ENCODE data around the gene CILP.
A peak's percentile ranks its signal among the peaks of the same experiment; 100 is the strongest.

Gene CILP

GRCh38 chr15:65223996-65224395 is 12.7 kb upstream of the CILP start:
- no peak for DNase-seq

DNA sequence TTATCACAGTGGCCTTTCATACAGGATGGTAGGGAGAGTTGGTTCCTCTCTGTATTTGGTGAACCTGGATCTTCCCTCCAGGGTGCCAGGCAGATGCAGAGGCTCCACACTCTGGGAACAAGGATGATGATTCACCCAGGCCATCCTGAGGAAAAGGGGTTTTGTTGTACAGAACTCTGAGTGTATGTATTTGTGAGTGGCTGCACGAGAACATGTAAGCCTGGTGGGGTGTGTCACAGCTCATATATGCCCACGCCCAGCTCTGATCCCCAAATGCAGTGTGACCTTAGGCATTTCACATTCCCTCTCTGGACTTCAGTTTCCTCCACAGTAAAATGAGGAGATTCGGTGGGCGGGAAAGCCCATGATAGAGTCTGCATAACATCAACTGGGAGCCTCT is 11.6 kb upstream of the CILP start:
- no peak for DNase-seq

- no peak for DNase-seq
These were observed 10.4 kb upstream of the CILP start for GRCh38 chr15:65221697-65222096.

DNA sequence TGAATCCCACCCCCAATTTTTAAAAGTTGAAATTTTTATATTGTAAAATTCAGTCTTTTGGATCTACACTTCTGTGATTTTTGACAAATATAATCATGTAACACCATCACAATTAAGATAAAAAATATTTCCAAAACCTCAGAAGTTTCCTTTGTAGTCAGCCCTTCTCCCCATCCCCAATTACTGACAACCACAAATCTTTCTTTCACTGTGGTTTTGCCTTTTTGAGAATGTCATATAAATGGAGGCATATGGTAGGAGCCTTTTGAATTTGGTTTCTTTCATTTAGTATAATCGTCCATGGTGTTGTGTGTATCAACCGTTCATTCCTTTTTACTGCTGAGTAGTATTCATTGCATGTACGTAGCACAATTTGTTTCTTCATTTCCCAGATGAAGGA is 7.9 kb upstream of the CILP start:
- no peak for DNase-seq

- no peak for DNase-seq
These were observed 6.5 kb upstream of the CILP start for GRCh38 chr15:65217526-65218482.

- DNase-seq = no peak
These were observed 4.2 kb upstream of the CILP start for GRCh38 chr15:65215496-65215895.

DNA sequence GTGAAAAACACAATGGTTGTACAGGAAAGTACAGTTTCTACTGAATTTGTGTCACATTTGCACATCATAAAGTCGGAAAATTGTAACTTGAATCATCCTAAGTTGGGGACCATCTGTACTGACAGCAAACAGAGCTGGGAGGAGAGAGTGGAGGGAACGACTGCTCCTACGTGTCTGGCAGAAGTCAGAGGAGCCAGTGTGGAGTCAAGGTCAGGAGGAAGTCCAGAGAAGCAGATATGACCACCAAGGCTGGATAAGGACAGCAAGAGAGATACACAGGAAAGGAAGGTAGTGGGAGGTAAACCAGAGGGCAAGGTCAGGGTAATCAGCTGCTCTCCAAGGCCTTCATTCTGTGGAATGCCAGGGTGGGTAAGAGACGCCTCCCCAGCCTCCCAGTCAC is 2.7 kb upstream of the CILP start:
- DNase-seq = no peak

DNA sequence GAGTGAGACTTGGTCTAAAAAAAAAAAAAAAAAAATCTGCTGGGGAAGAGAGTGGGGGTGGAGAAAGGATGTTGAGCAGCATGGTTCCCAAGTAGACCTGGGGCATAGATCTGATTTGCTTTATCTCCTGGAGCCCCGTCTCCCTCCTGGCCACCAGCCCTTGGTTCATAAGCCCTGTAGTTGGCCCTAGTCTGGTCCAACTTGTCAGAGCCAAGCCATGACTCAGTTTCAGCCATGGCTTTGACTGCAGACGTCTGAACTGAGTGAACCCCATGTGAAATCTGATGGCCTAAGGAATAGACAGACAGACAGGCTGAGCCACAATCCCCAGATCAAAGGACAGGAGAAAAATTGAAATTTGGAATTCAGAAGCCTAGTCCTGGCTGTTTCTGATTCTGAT is 2.0 kb upstream of the CILP start:
- no peak for DNase-seq

GRCh38 chr15:65212097-65212496 is 824 bp upstream of the CILP start:
- DNase-seq = peak; percentile 33 to 42

- DNase-seq = no peak
These were observed 259 bp upstream of the CILP start for GRCh38 chr15:65211482-65211982.

GRCh38 chr15:65209701-65210643 is 1.3 kb downstream of the CILP start:
- DNase-seq = no peak

DNA sequence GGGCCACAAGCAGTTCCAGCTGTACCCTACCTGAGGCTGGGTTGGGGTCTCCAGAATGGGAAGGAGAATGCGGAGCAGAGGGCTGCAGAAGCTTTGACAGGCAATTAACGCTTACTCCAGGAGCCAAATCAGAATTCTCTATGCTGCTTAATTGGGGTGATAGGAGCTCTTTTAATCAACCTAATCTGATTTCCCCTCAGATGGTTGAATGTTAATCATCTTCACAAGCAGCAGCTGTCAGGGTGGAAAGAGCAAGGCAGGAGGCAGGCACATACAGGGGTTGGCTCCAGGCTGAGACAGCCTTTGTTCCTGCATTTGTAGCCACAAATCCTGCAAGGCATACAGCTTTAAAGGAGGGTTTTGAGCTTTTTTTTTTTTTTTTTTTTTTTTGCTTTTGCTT is 2.6 kb downstream of the CILP start:
- DNase-seq = no peak

- DNase-seq = no peak
These were observed 3.9 kb downstream of the CILP start for GRCh38 chr15:65207280-65207840.

GRCh38 chr15:65206750-65207149 is 4.5 kb downstream of the CILP start:
- DNase-seq = no peak

GRCh38 chr15:65204931-65205660 is 6.2 kb downstream of the CILP start:
- no peak for DNase-seq

DNA sequence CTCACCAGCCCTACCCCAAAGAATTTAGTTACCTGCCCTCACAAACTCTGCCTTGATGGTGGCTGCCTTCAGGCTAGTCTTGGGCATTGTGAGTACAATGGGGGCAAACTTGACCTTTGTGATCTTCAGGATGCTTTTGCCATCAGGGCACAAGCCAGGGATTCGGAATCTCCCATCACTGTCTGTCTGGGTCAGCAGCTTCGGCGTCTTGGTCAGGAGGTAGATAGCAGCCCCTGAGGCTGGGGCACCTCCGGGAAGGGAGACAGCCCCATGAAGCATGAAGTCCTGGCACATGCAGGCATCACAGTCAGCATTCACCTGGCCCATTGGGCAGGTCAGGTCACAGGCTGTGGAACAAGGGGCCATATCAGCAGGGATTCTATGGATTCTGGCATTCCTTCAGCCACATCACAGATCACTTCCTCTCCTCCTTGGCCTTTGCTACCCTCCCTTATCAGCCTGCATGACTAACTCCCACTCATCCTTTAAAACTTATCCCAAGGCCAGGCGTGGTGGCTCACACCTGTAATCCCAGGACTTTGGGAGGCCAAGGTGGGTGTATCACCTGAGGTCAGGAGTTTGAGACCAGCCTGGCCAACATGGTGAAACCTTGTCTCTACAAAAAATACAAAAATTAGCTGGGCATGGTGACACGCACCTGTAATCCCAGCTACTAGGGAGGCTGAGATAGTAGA is 6.9 kb downstream of the CILP start:
- no peak for DNase-seq

DNA sequence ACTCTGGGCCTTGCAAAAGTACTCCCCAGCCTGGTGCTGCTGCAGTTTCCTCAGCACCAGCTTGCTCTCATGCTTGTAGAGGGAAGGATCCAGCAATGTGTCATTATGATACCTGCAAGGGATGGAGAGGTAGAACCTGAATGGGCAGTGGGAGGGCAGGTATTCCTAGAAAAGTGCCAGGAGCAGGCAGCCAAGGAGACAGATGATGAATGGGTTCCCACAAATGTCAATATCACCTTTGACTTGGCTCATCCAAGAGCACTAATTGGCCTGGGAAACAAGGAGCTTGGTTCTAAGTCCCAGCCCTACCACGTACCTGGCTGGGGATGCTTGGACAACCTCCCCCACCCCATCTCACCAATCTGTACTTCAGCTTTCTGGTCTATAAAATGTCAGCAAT is 9.4 kb downstream of the CILP start:
- DNase-seq = no peak

DNA sequence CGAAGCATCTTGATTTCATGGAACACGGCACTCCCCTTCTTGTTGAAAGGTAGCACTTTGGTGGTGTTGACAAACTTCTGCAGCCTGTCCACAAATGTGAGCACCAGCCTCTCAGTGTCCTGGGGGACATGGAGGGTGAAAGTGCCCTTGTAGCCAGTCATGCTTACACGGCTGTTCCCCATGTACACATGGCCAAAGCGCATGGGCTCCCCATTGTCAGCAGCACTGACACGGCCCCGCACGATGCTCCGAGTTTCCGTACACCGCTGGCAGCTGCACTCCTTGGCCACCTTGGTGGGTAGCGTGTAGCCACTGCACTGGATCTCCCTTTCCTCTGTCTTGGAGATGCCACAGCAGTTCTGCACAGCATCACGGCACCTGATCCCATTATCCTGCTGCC is 12.7 kb downstream of the CILP start:
- DNase-seq = no peak

GRCh38 chr15:65197337-65197645 is 14.0 kb downstream of the CILP start:
- no peak for DNase-seq

GRCh38 chr15:65196637-65197336 is 14.5 kb downstream of the CILP start:
- DNase-seq = no peak

- no peak for DNase-seq
These were observed 15.7 kb downstream of the CILP start for GRCh38 chr15:65195548-65195923.
